ENCODE measurements around the gene MRPL49.

Gene MRPL49

GRCh38 chr11:65095974-65096806 is 25.9 kb upstream of the MRPL49 start, which contains the start of gene VPS51 (continued):
- no peak for TF ChIP-seq BCL6B (tag by site-specific recombination; IDR thresholded peaks at IDR 0.05)
- peak; percentile 90 for TF ChIP-seq ZNF24 (tag by site-specific recombination; IDR thresholded peaks at IDR 0.05)
- TF ChIP-seq ELK4 (IDR thresholded peaks at IDR 0.05; ENCODE audit: borderline replicate concordance, low read depth, low read length) = no peak
- TF ChIP-seq ZNF785 (tag by site-specific recombination; IDR thresholded peaks at IDR 0.05) = peak; percentile 83; the same call in 1 of the 2 replicates
- TF ChIP-seq ZNF423 (tag by site-specific recombination; IDR thresholded peaks at IDR 0.05) = no peak
- TF ChIP-seq ZNF776 (tag by site-specific recombination; IDR thresholded peaks at IDR 0.05; ENCODE audit: borderline replicate concordance) = no peak
- TF ChIP-seq ZNF639 (tag by site-specific recombination; IDR thresholded peaks at IDR 0.05) = peak; percentile 100
- TF ChIP-seq WT1 (tag by site-specific recombination; IDR thresholded peaks at IDR 0.05) = peak; percentile 76
- TF ChIP-seq EGR2 (tag by site-specific recombination; IDR thresholded peaks at IDR 0.05; ENCODE audit: low read depth) = peak; percentile 50
- TF ChIP-seq ZNF701 (tag by site-specific recombination; IDR thresholded peaks at IDR 0.05) = no peak
- TF ChIP-seq SCRT2 (tag by site-specific recombination; IDR thresholded peaks at IDR 0.05) = 0 out of 2 replicates have a peak, but pooled peaks have one; percentile 39
- TF ChIP-seq ZNF175 (tag by site-specific recombination; IDR thresholded peaks at IDR 0.05) = no peak
- TF ChIP-seq KLF9 (tag by site-specific recombination; IDR thresholded peaks at IDR 0.05; ENCODE audit: low read depth) = peak; percentile 66
- TF ChIP-seq HOXA7 (CRISPR knock-in tag; IDR thresholded peaks at IDR 0.05; ENCODE audit: borderline replicate concordance) = no peak
- TF ChIP-seq ZSCAN5A (tag by site-specific recombination; IDR thresholded peaks at IDR 0.05) = peak; percentile 92
- TF ChIP-seq, protein P1, sequence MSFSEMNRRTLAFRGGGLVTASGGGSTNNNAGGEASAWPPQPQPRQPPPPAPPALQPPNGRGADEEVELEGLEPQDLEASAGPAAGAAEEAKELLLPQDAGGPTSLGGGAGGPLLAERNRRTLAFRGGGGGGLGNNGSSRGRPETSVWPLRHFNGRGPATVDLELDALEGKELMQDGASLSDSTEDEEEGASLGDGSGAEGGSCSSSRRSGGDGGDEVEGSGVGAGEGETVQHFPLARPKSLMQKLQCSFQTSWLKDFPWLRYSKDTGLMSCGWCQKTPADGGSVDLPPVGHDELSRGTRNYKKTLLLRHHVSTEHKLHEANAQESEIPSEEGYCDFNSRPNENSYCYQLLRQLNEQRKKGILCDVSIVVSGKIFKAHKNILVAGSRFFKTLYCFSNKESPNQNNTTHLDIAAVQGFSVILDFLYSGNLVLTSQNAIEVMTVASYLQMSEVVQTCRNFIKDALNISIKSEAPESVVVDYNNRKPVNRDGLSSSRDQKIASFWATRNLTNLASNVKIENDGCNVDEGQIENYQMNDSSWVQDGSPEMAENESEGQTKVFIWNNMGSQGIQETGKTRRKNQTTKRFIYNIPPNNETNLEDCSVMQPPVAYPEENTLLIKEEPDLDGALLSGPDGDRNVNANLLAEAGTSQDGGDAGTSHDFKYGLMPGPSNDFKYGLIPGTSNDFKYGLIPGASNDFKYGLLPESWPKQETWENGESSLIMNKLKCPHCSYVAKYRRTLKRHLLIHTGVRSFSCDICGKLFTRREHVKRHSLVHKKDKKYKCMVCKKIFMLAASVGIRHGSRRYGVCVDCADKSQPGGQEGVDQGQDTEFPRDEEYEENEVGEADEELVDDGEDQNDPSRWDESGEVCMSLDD (tag by site-specific recombination; IDR thresholded peaks at IDR 0.05) = peak; percentile 72; the same call in 1 of the 2 replicates
- TF ChIP-seq GLI2 (tag by site-specific recombination; IDR thresholded peaks at IDR 0.05; ENCODE audit: borderline replicate concordance, low read depth) = no peak
- TF ChIP-seq ZBTB11 (tag by site-specific recombination; conservative IDR thresholded peaks at IDR 0.05; ENCODE audit: low read depth) = peak; percentile 100
- TF ChIP-seq ZNF221 (tag by site-specific recombination; IDR thresholded peaks at IDR 0.05; ENCODE audit: borderline replicate concordance) = no peak
- TF ChIP-seq ZBTB8A (tag by site-specific recombination; IDR thresholded peaks at IDR 0.05) = peak; percentile 71

Data from HEK293 (cell line).